ENCODE data around the gene NDUFS4. TPM values are rescaled to one million over a fixed set of nuclear protein-coding genes. Genes with fewer than 3 reads are reported as not detected.

NDUFS4 gene
- total and polyA plus RNA-seq, 2 donors (not counting 1 experiment from before 2014, with no cell fraction given): 147 to 194 TPM

- TF ChIP-seq CTCF (conservative IDR thresholded peaks at IDR 0.05 in 1 of 2, IDR thresholded peaks at IDR 0.05 in 1 of 2; ENCODE audit: low read depth in 1 of 2, low read length in 2 of 2) (no peak), EZH2 (IDR thresholded peaks at IDR 0.05; ENCODE audit: low read length, missing control alignments) (no peak)
- H3K4me3 ChIP-seq (replicated peaks in 1 of 4; ENCODE audit: control extremely low read depth in 1 of 4, insufficient read depth in 1 of 4, low read depth in 3 of 4, low read length in 4 of 4): no peak overlapping the region
- H3K4me2 ChIP-seq (ENCODE audit: extremely low read depth, insufficient read depth, low read length): no peak overlapping the region
Measured at GRCh38 chr5:53667621-53668020, 107.2 kb downstream of the NDUFS4 start.

GRCh38 chr5:53671447-53671846 is 111.0 kb downstream of the NDUFS4 start:
- H3K9me3 ChIP-seq (ENCODE audit: control insufficient read depth, insufficient read depth, low read depth, low read length): no peaks in the 10 kb centered on the region
- no peak overlapping the region for H3K4me3 ChIP-seq (replicated peaks in 1 of 4; ENCODE audit: control extremely low read depth in 1 of 4, insufficient read depth in 1 of 4, low read depth in 3 of 4, low read length in 4 of 4)

More at GRCh38 chr5:53667621-53668020, 107.2 kb downstream of the NDUFS4 start:
- Histone ChIP-seq H4K20me1 (ENCODE audit: control insufficient read depth, extremely low read depth, insufficient read depth, low read length) (no peaks in the 10 kb centered on the region), H3K9ac (ENCODE audit: insufficient read depth, low read length) (no peak overlapping the region), H3K79me2 (ENCODE audit: control insufficient read depth, insufficient read depth, low read length) (no peaks in the 10 kb centered on the region), H3K27ac (ENCODE audit: insufficient read depth, low read length) (no peak overlapping the region), H3K4me1 (ENCODE audit: control insufficient read depth, extremely low read depth, insufficient read depth, low read length) (no peaks in the 10 kb centered on the region), H3K9me3 (ENCODE audit: control insufficient read depth, insufficient read depth, low read depth, low read length) (no peaks in the 10 kb centered on the region), H3K27me3 (ENCODE audit: control insufficient read depth, insufficient read depth, low read length) (no peaks in the 10 kb centered on the region), H2AFZ (ENCODE audit: low read length) (no peak overlapping the region), H3K36me3 (ENCODE audit: control insufficient read depth, insufficient read depth, low read length) (no peaks in the 10 kb centered on the region)
- DNase-seq (ENCODE audit: low read depth in 2 of 2): no peak

GRCh38 chr5:53674121-53674520 is 113.7 kb downstream of the NDUFS4 start:
- TF ChIP-seq EZH2 (IDR thresholded peaks at IDR 0.05; ENCODE audit: low read length, missing control alignments) (no peak), CTCF (conservative IDR thresholded peaks at IDR 0.05 in 1 of 2, IDR thresholded peaks at IDR 0.05 in 1 of 2; ENCODE audit: low read depth in 1 of 2, low read length in 2 of 2) (no peak)
- no peak overlapping the region for H3K9ac ChIP-seq (ENCODE audit: insufficient read depth, low read length)

More at GRCh38 chr5:53671447-53671846, 111.0 kb downstream of the NDUFS4 start:
- DNase-seq (ENCODE audit: low read depth in 2 of 2): no peak
- H3K4me2 ChIP-seq (ENCODE audit: extremely low read depth, insufficient read depth, low read length): no peak overlapping the region
- no peak overlapping the region for H2AFZ ChIP-seq (ENCODE audit: low read length)
- H3K36me3 ChIP-seq (ENCODE audit: control insufficient read depth, insufficient read depth, low read length): no peaks in the 10 kb centered on the region
- H3K79me2 ChIP-seq (ENCODE audit: control insufficient read depth, insufficient read depth, low read length): no peaks in the 10 kb centered on the region
- H4K20me1 ChIP-seq (ENCODE audit: control insufficient read depth, extremely low read depth, insufficient read depth, low read length): no peaks in the 10 kb centered on the region
- no peak for TF ChIP-seq EZH2 (IDR thresholded peaks at IDR 0.05; ENCODE audit: low read length, missing control alignments)
- no peak for TF ChIP-seq CTCF (conservative IDR thresholded peaks at IDR 0.05 in 1 of 2, IDR thresholded peaks at IDR 0.05 in 1 of 2; ENCODE audit: low read depth in 1 of 2, low read length in 2 of 2)
- no peaks in the 10 kb centered on the region for H3K27me3 ChIP-seq (ENCODE audit: control insufficient read depth, insufficient read depth, low read length)
- H3K9ac ChIP-seq (ENCODE audit: insufficient read depth, low read length): no peak overlapping the region
- no peak overlapping the region for H3K27ac ChIP-seq (ENCODE audit: insufficient read depth, low read length)
- H3K4me1 ChIP-seq (ENCODE audit: control insufficient read depth, extremely low read depth, insufficient read depth, low read length): no peaks in the 10 kb centered on the region

More at GRCh38 chr5:53674121-53674520, 113.7 kb downstream of the NDUFS4 start:
- Histone ChIP-seq H3K27ac (ENCODE audit: insufficient read depth, low read length) (no peak overlapping the region), H3K4me3 (replicated peaks in 1 of 4; ENCODE audit: control extremely low read depth in 1 of 4, insufficient read depth in 1 of 4, low read depth in 3 of 4, low read length in 4 of 4) (no peak overlapping the region), H2AFZ (ENCODE audit: low read length) (no peak overlapping the region), H3K4me2 (ENCODE audit: extremely low read depth, insufficient read depth, low read length) (no peak overlapping the region), H3K9me3 (ENCODE audit: control insufficient read depth, insufficient read depth, low read depth, low read length) (no peaks in the 10 kb centered on the region), H3K79me2 (ENCODE audit: control insufficient read depth, insufficient read depth, low read length) (no peaks in the 10 kb centered on the region), H3K27me3 (ENCODE audit: control insufficient read depth, insufficient read depth, low read length) (no peaks in the 10 kb centered on the region), H3K36me3 (ENCODE audit: control insufficient read depth, insufficient read depth, low read length) (no peaks in the 10 kb centered on the region), H4K20me1 (ENCODE audit: control insufficient read depth, extremely low read depth, insufficient read depth, low read length) (no peaks in the 10 kb centered on the region), H3K4me1 (ENCODE audit: control insufficient read depth, extremely low read depth, insufficient read depth, low read length) (no peaks in the 10 kb centered on the region)
- no peak for DNase-seq (ENCODE audit: low read depth in 2 of 2)

Measured in fibroblast of lung (primary cell).